Left ventricle myocardium inferior (tissue), 1 donor: ENCODE measurements around the gene CLIC3. TPM values are rescaled to one million over a fixed set of nuclear protein-coding genes. Genes with fewer than 3 reads are reported as not detected.

Source experiments
- DNase-seq: peaks from one replicate; pipeline ENCODE4 v3.0.0-alpha.2; 2020
- H3K27ac ChIP-seq: fragments of 200-600 bp; replicated peaks from 2 replicates; pipeline ENCODE4 v1.8.0; 2021
- H3K27me3 ChIP-seq: fragments of 200-600 bp; 2 replicates; pipeline ENCODE4 v1.8.0; 2021; ENCODE audit warnings: low read depth
- H3K36me3 ChIP-seq: fragments of 200-600 bp; 2 replicates; pipeline ENCODE4 v1.8.0; 2021
- H3K4me1 ChIP-seq: fragments of 200-600 bp; 2 replicates; pipeline ENCODE4 v1.8.0; 2021
- H3K4me3 ChIP-seq: fragments of 200-600 bp; 2 replicates; pipeline ENCODE4 v1.8.0; 2021; ENCODE audit warnings: mild to moderate bottlenecking, moderate library complexity
- H3K9me3 ChIP-seq: fragments of 200-600 bp; replicated peaks from 2 replicates; pipeline ENCODE4 v1.8.0; 2021
- intact Hi-C: fragments of 100-400 bp; cut with micrococcal nuclease; formaldehyde crosslinking; loops from one replicate; pipeline ENCODE4 v1.11.0; 2022
- total RNA-seq: library from RNA; stranded (reverse); fragmentation: NEBNext Ultra II Directional; extraction: Animal tissue kit (Norgen Biotek cat#: 25700); gene quantifications from one replicate; pipeline ENCODE4 v1.2.1, GENCODE V29; 2021
- TF ChIP-seq, protein P1 (sequence below): fragments of 200-600 bp; IDR thresholded peaks from 2 replicates; pipeline ENCODE4 v1.8.0; 2021; ENCODE audit warnings: antibody characterized with exemption, mild to moderate bottlenecking, borderline replicate concordance
- donor health status: DM: no; HTN: yes; CAD: no; lungs with severe emphysema.

Gene CLIC3
- total RNA-seq, 1 donor from 2014 or later = 1.6 TPM

DNA sequence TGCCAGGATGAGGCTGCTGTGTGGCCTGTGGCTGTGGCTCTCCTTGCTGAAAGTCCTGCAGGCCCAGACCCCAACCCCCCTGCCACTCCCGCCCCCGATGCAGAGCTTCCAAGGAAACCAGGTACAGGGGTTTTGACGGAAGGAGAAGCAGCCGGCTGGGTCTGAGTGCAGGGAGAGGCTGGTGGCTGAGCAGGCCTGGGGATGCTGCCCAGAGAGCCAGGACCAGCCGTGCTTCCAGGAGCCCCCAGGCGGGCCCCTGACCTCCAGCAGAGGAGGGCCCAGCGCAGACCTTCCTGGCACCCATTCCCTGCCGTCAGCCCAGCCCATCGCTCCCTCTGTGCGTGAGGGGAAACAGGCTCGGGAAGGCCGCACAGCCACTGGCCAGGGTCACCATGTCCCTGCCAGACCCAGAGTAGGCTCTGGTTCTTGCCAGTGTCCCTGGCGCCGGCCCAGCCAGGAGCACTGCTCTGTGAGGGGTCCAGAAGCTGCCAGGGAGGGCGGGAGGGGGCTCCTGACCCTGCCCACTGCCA lies 44.0 kb downstream of the CLIC3 start:
- Histone ChIP-seq H3K9me3 (no peaks in the 10 kb centered on the region), H3K36me3 (no peaks in the 10 kb centered on the region), H3K27ac (peak overlapping the region; percentile 94), H3K4me3 (peak overlapping the region; percentile 34), H3K4me1 (peaks cover 52% of the 10 kb centered on the region), H3K27me3 (no peaks in the 10 kb centered on the region)
- TF ChIP-seq, protein P1, sequence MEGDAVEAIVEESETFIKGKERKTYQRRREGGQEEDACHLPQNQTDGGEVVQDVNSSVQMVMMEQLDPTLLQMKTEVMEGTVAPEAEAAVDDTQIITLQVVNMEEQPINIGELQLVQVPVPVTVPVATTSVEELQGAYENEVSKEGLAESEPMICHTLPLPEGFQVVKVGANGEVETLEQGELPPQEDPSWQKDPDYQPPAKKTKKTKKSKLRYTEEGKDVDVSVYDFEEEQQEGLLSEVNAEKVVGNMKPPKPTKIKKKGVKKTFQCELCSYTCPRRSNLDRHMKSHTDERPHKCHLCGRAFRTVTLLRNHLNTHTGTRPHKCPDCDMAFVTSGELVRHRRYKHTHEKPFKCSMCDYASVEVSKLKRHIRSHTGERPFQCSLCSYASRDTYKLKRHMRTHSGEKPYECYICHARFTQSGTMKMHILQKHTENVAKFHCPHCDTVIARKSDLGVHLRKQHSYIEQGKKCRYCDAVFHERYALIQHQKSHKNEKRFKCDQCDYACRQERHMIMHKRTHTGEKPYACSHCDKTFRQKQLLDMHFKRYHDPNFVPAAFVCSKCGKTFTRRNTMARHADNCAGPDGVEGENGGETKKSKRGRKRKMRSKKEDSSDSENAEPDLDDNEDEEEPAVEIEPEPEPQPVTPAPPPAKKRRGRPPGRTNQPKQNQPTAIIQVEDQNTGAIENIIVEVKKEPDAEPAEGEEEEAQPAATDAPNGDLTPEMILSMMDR = no peak
- intact Hi-C loops = no loop called here
- DNase-seq = no peak

DNA sequence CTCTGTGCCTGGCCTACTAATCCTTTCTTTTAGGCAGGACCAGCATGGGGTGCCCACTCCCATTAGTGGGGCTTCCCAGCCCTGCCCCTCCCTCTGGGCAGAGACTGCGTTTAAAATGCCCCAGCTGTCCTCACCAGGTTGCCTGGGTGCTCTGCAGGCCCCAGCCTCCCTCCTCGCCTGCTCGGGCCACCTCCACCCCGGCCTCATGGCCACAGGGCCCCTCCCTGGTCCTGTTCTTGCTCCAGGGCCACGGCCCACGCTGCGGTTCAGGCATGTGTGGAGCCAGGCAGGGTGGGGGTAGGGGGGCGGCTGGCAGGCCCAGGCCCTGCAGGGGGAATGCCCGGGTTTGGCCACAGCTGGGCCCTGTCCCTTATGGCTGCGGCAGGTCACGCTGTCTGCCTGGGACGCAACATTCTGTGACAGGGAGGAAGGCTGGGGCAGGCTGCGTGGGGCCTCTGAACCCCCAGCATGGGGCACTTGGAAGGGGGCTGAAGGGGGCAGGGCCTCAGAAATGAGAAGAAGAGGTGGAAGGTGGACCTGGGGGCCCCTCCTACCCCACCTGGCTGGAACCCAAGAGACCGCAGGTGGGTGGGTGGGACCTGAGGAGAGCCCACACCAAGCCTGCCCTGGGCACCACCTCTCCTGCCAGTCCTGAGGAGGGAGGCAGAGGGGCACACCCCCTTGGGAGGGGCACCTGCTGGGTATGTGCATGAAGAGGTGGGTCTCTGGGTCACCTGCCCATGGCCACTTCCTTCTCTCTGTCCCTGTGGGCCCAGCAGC lies 44.6 kb downstream of the CLIC3 start, which contains the start of gene LCN12:
Gene LCN12 (plus strand): TSS at position 733 of the 780 bp plus-strand sequence. CDS start 55 bp downstream, outside the sequence.
- Histone ChIP-seq H3K4me1 (peaks cover 59% of the 10 kb centered on the region), H3K27ac (peak within 1 kb of the TSS; percentile 94), H3K9me3 (no peaks in the 10 kb centered on the region), H3K27me3 (no peaks in the 10 kb centered on the region), H3K36me3 (no peaks in the 10 kb centered on the region), H3K4me3 (peak within 1 kb of the TSS; percentile 34)
- intact Hi-C loops = no loop called here
- no peak for DNase-seq
- TF ChIP-seq, protein P1 = no peak

DNA sequence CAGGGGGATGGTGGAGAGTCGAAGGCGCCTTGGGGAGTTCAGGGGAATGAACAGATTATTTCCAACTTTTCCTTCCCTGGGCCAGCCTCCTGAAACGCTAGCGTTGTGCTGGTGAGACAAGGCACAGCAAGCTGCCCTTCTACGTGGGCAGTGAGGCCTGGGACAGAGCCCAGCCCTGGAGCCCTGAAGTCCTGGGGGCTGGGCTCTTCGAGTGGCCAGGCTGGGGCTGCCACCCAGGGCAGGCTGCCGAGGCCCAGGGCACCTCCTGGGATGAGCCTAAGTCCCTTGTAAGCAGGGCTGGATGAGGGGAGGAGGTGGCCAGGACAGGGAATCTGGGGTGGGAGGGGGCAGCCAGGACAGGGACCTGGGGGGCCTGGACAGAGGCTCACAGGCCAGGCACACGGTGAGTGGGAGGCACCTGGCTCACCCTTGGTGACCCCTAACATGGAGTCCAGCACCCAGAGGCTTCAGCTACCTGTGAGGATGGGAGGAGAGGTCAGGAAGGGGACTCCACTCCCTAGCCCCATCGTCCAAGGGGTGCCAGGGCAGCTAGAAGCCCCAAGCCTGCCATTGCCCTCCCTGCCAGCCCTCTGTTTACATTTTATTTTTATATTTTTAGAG lies 45.6 kb downstream of the CLIC3 start:
- Histone ChIP-seq H3K27me3 (no peaks in the 10 kb centered on the region), H3K9me3 (no peaks in the 10 kb centered on the region), H3K27ac (peak overlapping the region; percentile 94), H3K4me1 (peaks cover 59% of the 10 kb centered on the region), H3K4me3 (peak overlapping the region; percentile 79), H3K36me3 (no peaks in the 10 kb centered on the region)
- no peak for DNase-seq
- TF ChIP-seq, protein P1 = no peak
- intact Hi-C loops = no loop called here

DNA sequence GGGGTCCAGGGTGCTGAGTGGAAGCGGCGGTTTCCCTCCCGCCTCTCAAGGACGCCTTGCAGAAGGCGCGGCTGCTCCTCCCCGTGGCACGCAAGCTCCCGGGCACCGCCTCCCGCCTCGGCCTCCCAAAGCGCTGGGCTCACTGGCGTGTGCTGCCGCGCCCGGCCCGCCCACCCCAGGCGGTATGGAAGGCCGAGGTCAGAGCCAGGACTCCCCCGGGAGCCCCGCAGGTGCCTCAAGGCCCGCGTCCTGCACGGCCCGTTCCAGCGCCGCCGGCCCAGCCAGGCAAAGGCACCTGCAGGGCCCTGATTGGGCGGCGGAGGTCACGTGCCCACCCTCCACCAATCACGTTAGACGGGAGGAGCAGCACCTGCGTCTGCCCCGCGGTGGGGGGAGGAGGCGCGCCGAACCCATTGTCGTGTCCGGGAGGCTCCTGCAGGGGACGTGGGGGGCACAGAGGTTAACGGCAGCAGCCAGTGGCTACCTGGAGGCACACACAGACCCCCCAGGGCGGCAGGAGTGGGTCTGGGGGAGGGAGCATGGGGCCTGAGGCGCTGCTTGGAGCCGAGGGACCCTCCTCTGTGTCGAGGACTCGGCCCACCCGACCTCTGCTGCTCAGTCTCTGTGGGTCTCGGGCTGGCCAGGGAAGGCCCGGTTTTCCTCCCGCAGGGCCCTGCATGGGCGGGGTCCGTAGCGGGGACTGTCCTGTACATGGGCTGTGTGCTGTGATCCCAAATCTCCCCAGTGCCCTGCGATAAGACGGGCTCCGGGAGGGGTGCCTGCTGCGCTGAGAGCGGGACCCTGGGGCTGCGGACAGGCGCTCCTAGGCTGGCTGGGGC lies 46.3 kb downstream of the CLIC3 start:
- DNase-seq = peak; percentile 97
- TF ChIP-seq, protein P1 = peak; percentile 46
- Histone ChIP-seq H3K27me3 (no peaks in the 10 kb centered on the region), H3K27ac (peak overlapping the region; percentile 94), H3K4me3 (peak overlapping the region; percentile 79), H3K4me1 (peaks cover 61% of the 10 kb centered on the region), H3K9me3 (no peaks in the 10 kb centered on the region), H3K36me3 (no peaks in the 10 kb centered on the region)
- intact Hi-C loops = no loop called here

DNA sequence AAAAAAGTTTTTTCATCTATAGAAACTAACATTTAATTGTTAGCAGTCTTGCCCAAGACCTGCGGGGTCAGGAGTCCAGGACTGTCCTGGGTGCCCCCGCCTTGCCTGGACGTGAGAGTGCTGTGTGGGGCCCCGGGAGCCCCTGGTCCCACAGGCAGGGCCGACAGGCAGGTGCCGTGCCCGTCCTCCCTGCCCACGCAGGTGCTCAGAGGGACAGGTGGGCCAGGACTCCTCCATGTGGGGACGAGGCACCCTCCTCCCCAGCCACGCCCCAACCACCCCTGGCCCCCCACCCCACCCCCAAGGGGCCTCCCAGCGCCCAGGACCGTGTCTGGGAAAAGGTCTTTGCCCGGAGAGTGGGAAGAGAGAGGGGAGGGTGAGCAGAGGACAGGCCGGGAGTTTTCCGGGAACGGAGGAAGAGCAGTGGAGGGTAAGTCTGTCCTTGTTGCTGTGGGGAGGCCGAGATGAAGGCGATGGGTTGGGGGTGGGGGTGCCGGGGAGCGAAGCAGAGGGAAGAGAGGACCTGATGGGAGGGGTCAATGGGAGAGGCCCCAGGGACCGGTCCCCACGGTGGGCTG lies 47.0 kb downstream of the CLIC3 start:
- Histone ChIP-seq H3K27ac (peak overlapping the region; percentile 94), H3K27me3 (no peaks in the 10 kb centered on the region), H3K9me3 (no peaks in the 10 kb centered on the region), H3K4me3 (peak overlapping the region; percentile 79), H3K4me1 (peaks cover 64% of the 10 kb centered on the region), H3K36me3 (no peaks in the 10 kb centered on the region)
- intact Hi-C loops = no loop called here
- DNase-seq = no peak
- TF ChIP-seq, protein P1 = no peak
